ENCODE measurements around the gene CPN2.

The CPN2 gene

DNA sequence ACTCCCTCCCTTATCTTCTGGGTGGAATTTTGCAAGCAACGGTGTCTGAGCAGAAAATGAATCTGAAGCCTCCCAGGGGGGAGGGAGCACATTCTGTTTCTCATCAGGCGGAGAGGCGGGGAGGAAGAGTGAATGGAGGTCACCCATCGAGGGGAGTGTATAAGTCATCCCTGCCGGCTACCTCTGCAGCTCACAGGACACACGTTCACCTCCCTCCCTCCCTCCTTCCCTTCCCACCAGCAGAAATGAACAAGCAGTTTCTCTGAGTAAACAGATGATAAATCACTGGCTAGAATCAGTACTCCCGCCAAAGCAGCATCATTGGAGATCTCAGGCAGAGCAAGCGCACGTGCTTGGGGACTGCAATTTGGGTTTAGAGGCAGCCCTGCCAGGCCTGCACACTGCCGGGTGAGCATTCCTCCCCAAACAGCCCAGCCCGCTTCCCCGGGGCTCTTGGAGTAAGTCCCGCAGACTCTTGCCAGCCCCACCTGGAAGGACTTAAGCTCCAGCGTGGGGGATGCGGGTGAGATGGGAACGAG is 38.3 kb downstream of the CPN2 start:
- DNase-seq (ENCODE audit: low read depth), result no peak

DNA sequence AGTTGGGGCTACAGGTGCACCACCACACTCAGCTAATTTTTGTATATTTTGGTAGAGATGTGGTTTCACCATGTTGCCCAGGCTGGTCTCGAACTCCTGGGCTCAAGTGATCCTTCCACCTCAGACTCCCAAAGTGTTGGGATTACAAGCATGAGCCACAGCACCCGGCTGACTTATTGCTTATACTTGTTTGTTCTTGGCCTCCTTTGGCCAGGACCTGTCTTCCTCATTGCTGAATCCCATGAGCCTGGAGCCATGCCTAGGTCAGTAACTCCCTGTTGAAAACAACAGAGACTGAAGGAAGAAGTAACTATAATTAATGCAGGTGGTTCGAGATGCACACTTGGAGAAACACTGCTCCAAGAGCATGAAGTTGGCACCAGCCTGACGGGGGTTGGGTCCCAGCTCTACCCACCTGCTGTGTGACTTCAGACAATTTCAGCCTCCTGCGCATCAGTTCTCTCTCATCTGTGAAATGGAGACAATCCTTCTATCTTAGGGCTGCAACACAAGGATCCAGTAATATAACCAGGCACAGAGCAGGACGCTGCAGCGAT is 38.9 kb downstream of the CPN2 start:
- DNase-seq (ENCODE audit: low read depth), result no peak

DNA sequence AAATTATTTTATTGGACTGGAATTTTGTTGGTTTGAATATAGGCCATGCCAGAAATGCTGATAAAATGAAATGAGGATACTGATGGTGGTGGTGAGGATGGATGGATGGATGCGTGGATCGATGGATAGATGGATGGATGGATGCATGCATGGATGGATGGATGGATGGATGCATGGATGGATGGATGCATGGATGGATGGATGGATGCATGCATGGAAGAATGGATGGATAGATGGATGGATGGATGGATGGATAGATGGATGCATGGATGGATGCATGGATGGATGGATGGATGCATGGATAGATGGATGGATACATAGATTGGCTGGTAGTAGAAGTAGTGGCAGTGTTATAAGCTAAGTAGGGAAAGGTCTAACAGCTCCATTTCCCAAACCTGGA is 40.1 kb downstream of the CPN2 start:
- no peak for DNase-seq (ENCODE audit: low read depth)

DNA sequence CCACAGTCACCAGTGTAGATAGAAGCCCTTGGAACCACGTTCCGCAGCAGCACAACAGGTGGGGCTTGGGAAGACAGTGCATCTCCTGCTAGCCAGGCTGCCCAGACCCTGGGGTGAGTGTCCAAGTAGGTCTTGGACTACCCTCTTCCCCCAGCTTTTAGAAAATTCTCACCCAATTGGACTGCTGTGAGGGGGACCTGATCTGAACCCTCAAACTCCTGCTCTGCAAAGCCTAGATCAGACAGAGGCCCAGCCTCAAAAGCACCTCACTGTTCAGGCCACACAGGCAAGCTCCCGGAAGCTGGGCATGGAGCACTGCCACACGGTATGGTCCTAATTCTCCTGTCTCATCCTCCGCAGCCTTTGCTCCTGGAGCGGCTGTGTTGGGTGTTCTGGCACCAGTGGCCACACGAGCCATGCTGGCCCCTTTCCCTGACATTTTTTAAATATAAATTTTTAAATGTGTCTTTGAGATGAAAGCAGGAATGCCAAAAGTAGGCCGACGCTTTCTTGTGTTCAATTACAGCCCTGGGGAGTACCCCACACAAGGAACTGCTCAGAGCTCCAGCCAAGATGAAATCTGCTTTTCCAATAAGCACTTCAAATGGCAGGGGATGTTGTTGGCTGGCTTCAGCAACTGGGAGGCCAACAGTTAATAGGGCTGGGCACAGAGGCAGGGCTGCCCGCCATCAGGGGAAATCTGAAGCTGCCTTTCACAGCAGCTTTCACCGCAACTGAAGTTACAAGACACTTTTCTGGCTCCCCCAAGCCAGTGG is 40.9 kb downstream of the CPN2 start:
- DNase-seq (ENCODE audit: low read depth), result no peak

DNA sequence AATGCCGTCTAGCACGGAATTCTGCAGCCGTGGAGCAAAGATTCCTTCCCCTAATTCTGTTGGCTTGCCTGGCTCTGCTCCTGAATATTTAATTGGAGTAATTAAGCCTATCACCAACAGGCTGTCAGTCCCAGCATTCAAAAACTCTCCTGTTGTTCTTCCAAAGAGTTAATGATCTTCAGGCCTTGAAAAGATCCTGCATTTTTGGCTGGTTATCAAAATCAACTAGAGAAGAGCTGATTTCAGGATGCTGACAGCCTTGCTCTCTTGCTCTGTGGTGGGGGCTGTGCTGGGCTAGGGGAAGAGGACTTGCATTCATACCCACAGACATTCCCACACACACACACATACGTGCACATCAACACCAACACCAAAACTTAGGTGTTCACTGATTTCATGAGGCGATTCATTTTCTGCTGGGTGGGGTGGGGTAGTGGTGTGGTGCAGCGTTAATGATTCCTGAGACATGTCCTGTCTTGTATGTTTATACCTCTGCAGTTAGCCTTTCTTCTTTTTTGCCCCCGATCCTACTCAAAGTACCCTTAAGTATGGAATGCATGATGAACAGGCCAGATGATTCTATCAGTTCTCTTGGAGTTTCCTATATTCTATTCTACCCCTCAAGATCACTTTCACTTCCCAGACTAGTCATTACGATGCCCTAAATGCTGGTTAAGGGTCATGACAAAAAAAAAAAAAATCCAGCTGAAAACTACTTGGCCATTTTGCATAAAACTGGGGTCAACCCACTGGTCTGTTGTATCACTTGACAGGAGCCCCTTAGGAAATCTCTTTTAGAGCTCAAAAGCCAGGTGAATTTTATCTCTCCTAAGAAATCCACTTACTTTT is 42.3 kb downstream of the CPN2 start:
- no peak for DNase-seq (ENCODE audit: low read depth)

DNA sequence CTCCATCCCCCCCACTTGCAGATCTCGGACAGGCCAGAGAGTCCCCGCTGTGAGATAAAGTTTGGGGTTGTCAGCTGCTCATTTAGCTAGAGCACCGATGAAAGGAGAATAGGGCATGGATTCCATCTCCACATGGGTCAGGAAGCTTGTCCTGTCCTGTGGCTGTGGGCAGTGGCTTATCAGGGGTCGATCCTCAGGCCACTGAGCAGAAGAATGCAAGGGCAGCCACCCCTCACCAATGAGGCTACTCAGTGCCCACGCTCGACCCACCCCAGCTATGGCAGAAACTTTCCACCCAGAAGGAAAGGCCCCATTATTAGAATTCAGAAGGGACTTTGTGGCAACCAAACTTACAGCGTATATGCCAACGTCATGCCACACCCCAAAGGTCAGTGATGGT is 43.3 kb downstream of the CPN2 start:
- no peak for DNase-seq (ENCODE audit: low read depth)

DNA sequence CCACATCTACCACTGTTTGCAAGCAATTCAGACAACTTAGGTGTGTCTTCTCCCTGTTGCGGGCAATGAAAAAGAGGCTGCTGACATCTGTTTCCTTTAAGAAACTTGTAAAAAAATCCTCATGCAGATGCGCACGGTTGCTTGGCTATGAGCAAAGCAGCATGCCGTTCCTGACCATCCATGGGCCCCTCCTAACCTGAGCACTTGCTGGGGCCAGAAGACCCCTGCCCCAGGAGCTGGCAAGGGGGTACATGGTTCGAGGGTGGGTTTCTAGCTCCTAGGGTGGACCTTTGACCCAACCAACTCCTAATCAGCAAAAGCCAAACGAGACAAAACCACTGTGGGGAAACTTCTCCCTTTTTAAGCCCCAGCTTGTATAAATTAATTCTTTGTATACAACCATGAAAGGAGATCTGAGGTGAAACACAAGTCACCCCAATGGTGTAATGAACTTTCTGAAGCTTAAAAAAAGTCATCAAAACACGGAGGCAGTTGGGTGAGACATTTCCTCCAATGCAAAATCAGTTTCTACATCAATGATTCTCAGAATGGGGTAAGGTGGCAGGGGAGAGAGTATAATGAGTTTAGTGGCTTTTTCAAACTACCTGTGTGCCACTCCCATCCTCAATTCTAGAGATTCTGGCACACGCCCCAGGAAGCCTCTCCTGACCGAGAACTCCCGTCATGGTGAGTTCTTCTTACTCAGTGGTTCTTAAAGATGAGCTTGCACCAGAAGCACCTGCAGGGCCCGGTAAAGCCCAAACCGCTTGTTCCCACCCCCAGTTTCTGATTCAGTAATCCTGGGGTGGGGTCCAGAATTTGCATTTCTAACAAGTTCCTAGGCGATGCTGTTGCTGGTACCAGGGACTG is 44.1 kb downstream of the CPN2 start:
- no peak for DNase-seq (ENCODE audit: low read depth)

DNA sequence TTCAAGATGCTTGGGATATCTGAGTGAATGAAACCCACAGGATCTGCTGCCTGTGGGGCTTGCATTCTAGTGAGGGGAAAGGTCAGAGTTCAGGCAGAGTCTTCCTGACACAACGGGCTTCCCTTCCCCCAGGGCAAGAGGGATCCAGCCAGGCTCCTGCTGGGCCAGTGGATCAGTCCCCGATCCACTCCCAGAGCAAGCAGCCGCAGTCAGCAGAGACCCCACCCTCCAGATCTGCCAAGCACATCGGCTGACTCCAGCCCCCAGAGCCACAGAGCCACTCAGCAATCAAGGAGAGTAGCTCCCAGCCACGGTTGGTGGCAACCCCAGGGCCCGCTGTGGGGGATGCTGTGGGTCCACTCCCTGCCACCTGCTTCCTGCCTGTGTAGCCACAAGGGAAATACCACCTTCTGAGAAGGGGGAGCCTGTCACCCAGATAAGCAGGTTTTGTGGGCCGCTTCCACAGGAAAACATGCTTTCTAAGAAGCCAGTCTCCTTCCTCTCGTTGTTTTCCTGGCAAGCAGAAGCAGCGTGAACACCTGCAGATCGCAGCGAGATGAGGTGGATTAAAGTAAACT is 44.9 kb downstream of the CPN2 start:
- peak; percentile 22 for DNase-seq (ENCODE audit: low read depth)

DNA sequence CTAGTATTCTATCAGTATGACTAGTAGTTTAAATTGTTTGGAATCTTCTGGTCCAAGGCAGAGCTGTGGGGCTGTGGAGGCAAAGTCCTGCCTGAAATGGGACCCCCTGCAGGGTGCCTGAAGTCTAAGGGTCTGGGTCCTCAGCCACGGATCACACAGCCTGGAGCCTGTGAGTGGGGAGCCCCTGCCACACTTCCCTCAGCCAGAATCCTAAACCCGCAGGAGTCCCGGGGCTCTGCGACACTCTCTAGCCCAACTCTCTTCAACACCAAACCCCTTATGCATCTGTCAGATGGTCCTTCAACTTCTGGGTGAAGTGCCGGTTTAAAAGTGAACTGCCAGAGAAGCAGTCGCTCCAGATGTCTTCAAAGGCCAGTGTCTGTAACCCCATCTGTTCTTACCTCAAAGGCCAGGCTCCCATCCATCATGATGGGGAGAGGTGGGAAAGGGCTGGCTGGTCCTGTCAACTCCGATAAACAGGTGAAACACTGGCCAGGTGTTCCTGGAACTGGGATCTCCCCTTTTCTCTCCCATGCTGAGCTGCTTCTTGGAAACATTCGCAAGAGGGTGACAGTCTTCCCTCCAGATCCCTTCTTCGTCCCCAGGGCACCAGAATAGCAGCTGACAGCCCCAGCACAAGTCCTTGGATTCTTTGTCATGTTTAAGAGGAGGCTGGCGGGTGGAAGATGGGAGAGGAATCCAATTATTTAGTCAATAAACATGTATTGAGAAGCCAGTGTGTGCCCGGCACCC is 45.6 kb downstream of the CPN2 start:
- no peak for DNase-seq (ENCODE audit: low read depth)

DNA sequence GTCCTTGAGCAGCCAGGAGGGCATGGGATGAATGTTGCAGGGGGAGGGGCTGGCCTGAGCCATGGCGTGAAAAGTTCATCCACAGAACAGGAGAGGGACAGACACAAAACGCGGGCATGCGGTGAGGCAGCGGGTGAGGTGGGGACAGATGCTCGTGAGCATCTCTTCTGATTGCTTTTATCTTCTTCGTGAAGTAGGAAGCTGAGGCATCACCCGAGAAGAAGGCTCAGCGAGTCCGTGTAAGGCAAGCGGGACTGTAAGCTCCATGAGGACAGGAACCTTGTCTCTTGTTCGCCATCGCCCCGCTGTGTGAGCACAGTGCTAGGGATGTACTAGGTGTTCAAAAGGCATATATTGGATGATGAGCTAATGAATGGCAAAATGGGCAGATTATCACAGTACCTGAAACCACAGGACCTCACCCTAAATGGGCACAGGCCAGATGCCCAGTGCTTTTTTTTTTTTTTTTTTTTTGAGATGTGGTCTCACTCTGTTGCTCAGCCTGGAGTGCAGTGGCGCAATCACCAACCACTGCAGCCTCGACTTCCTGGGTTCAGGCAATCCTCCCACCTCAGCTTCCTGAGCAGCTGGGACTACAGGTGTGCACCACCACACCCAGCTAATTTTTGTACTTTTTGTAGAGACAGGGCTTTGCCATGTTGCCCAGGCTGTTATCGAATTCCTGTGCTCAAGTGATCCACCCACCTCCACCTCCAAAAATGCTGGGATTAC is 46.8 kb downstream of the CPN2 start:
- no peak for DNase-seq (ENCODE audit: low read depth)

DNA sequence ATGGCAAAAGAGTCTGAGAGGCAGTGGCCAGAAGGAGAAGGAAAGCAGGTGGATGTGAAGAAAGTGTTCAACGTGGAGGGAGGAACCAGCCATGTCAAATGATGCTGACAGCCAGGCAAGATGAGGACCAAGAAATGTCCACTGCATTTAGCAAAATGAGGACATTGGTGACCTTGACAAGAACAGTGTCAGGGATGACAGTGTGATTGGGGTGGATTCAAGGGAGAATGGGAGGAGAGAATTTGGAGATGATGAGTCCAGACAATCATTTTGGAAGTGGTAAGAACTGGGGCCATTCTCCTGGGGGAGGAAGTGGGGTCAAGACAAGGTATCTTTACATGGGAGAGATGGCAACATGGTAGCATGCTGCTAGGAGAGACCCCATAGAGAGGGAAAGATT is 47.4 kb downstream of the CPN2 start:
- no peak for DNase-seq (ENCODE audit: low read depth)

DNA sequence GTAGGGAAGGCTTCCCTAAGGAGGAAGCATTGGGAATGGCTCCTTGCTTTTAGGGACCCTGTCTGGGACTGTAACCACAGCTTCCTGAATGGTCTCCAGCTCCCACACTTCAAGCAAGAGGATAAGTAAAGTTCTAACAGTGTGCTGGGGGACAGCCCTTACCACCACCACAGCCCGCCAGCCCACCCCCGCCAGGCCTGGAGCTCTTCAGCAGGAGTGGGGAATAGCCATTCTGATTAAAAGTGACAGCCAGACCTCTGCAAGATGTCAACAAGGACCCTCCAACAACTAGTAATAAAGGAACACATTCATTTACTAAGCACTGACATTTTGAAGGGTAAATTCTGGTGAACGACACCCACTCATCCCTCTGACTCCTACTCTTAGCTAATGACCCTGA is 49.4 kb downstream of the CPN2 start:
- DNase-seq (ENCODE audit: low read depth), result no peak

DNA sequence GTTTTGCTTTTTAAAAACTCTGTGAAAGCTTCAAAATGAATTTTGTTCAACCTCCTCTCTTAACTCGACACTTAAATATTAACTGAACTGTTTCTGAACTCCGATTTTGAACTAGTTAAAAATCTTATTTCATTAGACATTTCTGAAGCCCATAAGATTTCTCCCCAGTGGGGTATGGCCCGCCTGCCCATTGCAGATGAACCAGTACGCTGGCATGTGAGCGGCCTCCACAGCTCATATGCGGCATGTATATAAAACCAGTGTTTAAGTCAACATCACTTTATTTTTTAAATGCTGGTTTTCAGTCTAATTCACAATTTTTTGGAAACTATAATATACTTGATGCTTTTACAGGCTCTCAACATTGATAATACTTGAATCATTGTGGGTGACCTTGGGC is 50.2 kb downstream of the CPN2 start:
- DNase-seq (ENCODE audit: low read depth), result no peak

DNA sequence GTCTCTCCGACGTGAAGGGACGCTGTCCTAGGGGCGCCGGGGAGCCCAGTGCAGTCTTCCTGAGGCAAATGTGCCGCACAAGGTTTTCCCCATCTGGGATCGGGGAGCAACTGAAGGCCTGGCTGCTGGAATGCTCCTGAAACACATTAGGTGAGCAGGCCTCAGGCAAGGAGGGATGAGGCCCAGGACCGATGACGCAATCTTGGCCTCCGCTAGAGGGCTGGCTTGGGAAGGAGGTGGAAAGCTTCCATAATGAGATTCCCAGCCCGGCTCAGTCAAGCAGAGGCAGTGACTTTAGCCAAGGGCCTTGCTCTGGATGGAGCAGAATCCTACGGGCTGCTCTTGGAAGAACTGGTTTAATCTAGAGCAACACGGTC is 50.8 kb downstream of the CPN2 start:
- DNase-seq (ENCODE audit: low read depth), result no peak

DNA sequence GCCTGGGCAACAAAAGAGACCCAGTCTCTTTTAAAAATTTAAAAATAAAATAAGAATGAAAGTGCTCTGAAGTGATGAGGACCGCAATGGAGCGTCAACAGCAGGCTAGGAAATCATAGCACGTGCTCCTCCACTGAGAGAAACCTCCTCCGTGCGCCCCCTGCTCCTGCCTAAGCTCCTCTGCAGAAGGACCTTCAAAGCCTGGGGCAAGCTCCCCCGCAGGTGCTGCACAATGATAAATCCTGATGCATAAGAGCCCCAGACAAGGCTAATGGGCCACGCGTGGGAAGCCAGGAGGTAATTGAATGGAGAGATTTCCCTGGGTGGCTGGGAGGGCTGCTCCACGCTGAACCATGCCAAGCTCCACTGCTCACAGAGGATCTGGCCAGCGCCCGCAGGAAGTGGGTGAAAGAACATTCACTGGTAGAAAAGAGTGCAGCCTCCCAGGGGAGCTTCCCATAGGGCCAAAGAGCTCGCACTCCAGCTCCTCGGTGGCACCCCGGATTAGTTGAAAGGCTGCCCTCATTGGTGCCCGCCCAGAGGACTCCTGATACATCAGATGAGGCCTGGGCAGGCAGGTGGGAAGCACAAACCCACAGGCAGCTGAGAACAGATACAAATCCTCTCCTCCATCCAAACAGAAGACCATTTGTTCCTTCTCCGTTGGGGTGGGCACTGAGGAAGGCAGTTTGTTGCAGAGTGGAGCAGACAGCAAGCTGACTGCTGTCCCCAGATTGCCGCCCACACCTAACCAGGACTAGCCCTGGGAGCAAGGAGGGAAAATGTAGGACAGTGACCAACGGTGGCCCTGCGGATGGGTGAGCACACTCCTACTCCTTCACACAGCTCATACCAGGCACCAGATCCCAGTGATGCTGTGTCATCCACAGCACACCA is 52.5 kb downstream of the CPN2 start:
- DNase-seq (ENCODE audit: low read depth), result no peak

DNA sequence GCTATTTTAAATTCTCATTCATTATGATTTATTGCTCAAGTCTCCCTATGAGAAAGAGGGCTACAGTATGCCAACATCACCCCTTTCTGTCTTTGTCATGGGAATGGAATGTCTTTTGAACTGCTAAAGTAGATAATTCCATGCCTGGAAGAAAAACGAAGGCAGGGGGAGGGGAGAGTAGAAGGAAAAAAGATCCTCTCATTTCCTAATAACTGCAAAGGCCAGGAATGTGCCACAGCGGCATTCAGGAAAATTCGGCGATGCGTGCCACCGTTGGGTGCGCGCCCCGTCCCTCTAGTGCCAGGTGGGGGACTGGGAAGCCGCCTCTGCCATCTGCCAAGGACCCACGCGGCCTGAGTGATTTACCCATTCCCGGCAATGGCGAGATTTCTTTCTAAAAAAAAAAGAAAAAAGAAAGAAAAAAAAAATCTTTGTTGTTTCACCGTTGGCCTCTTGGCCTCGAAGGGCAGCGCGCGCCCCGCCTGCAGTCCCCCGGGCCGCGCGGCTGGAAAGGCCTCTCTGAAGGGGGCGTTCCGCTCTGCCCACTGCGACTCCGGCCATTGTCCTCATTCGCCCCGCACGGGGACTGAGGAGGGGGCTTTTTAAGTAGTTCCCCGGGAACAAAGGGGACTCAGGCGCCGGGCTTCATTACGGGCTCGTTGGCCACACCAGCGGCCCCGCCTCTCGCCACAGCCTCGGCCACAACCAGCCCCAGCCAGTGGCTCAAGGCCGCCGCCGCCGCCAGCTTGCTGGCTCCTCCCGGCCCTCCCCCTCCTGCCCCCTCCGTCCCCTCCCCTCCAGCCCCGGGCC is 54.5 kb downstream of the CPN2 start:
- no peak for DNase-seq (ENCODE audit: low read depth)

DNA sequence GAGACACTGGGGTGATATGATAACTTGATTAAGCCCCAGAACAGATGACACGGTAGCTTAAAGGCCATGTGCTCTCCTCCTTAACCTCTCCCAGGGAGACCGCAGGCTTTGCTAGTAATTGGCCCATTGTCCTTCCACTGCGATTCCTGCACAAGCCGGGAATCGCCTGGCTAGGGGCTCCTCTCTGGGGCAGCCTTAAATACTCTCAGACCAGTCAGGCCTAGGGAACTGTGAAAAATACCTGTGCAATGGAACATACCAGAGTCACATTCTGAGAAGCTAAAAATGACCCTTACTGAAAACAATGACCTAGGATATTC is 56.3 kb downstream of the CPN2 start:
- DNase-seq (ENCODE audit: low read depth), result no peak

DNA sequence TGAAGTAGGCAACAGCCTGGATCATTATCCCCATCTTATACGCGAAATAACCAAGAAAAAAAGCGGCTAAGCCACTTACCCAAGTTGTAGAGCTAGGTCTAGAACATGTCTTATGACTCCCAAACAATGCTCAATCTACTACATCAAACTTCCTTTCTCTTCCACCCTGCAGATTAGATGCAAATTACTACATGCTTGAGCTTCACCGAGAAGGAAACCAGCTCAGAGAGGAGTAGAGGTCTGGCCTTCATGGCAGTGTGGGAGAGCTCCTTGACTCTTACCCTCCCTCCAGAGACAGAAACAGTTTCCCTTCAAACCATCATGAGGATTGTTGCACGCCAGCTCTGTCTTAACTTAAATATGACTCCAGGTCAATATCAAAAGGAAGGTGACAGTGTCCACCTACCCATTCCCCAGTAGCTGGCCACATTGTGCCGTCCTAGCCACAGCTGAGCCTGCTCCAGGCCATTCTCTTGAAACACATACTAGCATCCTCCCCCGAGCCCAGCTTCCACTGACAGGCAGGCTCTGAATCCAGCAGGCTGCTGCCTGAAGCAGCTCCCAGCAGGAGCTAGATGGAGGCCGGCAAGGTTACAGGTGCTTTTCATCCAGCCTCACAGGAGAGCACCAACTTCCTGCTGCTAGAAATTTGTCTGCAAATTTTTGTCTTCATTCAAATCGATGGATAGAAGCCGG is 56.8 kb downstream of the CPN2 start:
- DNase-seq (ENCODE audit: low read depth), result no peak

All from activated T-cell treated with anti-CD3 and anti-CD28 coated beads for 24 hours (primary cell).